ENCODE data around the gene PSMC3. TPM values are rescaled to one million over a fixed set of nuclear protein-coding genes. Genes with fewer than 3 reads are reported as not detected.

PSMC3 gene
- total RNA-seq, 2 experiments from 2014 or later = 111 to 112 TPM

DNA sequence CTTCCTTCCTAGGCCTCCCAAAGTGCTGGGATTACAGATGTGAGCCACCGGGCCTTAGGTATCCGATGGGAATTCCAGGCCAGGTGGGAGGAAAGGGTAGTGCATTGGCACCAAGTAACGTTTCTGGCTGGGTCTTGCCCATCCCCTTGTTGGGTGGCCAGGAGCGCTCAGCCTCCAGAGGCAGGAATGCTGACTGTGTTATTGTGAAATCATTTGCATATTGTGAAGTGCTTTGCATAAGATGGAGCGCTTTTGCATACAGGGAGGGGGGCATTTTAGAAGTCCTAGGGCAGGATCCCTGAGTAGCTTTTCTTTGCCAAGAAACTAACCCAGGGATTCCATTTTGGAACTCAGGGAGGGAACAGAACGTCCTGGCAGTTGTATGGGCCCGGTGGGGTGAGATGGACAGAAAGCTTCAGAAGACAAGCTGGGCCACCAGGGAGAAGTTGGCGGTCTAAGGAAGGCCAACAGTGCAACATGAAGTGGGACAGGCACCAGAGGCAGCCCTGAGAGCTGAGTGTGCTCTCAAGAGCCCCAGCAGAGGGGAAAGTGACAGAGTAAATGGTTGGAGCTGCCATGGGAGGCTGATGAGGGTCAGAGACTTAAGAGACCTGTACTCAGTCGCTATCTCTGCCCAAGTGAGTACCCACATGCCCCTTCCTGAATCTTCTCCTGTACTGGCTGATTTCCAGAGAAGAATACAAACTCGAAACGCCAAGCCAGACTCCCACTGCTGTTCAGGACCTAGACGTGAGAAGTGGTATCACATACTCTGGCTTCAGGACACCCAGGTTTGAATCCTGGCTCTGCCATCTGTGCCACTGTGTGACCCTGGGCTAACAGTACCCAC lies 19.1 kb downstream of the PSMC3 start:
- Mint-ChIP-seq H3K9me3 (no peaks in the 10 kb centered on the region), H3K36me3 (ENCODE audit: low read depth) (no peaks in the 10 kb centered on the region), H3K27me3 (no peaks in the 10 kb centered on the region), H3K27ac (peak overlapping the region; percentile 85), H3K4me3 (peak overlapping the region; percentile 88), H3K4me1 (peaks cover 21% of the 10 kb centered on the region)
- CTCF ChIA-PET = interaction anchor here (0.6 to 1.3 kb wide), 5 partner anchors 13 to 136 kb away, joined by 3 to 18 read pairs (median 4); no protein-coding TSS in a partner anchor
- POLR2A ChIA-PET = interaction anchor here (0.8 to 3.7 kb wide), 11 partner anchors 8 to 192 kb away, joined by 3 to 23 read pairs (median 4); partner anchors contain the start of genes ACP2, DDB2 and PSMC3
- DNase-seq = no peak

DNA sequence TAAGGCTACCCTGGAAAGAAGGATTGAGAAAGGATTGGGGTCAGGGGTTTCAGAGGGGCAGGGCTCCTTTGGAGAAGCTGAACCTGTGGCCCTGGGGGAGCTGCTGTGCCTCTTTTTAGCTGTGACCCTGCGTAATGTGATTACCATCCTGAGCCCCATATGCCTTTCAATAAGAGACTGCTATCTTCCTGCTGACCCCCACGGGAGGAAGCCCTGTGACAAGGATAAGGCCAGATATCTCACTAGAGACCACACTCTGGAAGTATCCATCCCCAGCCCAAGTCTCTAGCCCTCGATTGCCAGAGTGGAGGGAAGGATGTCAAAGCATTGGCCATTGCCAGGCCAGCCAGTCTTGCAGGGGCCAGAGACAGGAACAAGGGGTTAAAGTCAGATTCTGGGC lies 22.7 kb downstream of the PSMC3 start:
- Mint-ChIP-seq H3K36me3 (ENCODE audit: low read depth) (no peaks in the 10 kb centered on the region), H3K4me3 (no peak overlapping the region), H3K9me3 (no peaks in the 10 kb centered on the region), H3K27me3 (no peaks in the 10 kb centered on the region), H3K4me1 (peaks cover 25% of the 10 kb centered on the region), H3K27ac (no peak overlapping the region)
- POLR2A ChIA-PET = interaction anchor here (1.2 to 4.7 kb wide), 2 partner anchors 10 to 13 kb away, joined by 3 to 20 read pairs; no protein-coding TSS in a partner anchor
- no peak for DNase-seq
- CTCF ChIA-PET = interaction anchor here (1.5 to 9.5 kb wide), 3 partner anchors 8 to 30 kb away, joined by 3 to 63 read pairs (median 5); no protein-coding TSS in a partner anchor

DNA sequence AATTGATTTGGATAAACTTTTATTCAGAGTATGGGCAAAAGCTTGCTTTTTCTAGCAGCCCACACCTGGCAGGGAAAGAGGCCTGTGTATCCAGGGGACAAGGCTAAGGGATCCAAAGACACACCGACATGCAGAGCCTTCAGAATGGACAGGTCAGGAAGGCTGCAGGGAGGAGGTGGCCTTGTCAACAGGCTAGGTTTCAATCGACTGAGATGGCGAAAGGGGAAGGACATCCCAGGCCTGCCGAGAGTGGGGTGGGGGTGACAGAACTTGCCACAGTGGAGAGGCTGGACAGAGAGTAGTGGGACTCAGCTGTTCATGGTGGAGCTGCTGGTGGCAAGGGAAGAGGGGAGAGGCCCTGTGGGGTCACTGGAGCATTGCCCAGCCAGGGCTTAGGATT lies 23.1 kb downstream of the PSMC3 start:
- Mint-ChIP-seq H3K4me3 (no peak overlapping the region), H3K27ac (no peak overlapping the region), H3K36me3 (ENCODE audit: low read depth) (no peaks in the 10 kb centered on the region), H3K9me3 (no peaks in the 10 kb centered on the region), H3K4me1 (peaks cover 26% of the 10 kb centered on the region), H3K27me3 (no peaks in the 10 kb centered on the region)
- POLR2A ChIA-PET = interaction anchor here (1.2 to 4.7 kb wide), 2 partner anchors 10 to 13 kb away, joined by 3 to 20 read pairs; no protein-coding TSS in a partner anchor
- CTCF ChIA-PET = interaction anchor here (0.6 to 9.5 kb wide), 4 partner anchors 8 to 51 kb away, joined by 3 to 63 read pairs (median 4); no protein-coding TSS in a partner anchor
- DNase-seq = no peak

DNA sequence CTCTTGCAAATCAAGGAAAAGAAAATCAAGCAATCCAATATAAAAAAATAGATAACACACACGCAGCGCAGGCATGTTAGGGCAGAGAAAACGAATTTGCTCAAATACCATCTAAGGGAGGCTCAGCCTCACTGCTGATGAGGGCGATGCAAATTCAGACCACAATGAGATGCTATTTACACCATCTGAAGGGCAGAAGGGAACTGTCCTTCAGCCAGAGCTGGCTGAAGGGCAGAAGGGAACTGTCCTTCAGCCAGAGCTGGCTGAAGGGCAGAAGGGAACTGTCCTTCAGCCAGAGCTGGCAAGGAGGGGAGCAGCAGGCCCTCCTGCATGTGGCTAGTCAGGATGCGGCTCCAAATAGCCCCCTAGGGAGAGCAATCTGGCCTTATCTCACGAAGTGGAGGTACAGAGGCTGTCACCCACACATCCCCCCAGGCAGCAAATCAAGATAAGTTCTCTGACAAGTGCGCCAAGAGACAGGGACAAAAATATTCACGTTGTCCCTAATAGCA lies 25.4 kb downstream of the PSMC3 start:
- Mint-ChIP-seq H3K4me1 (peaks cover 16% of the 10 kb centered on the region), H3K27me3 (no peaks in the 10 kb centered on the region), H3K36me3 (ENCODE audit: low read depth) (no peaks in the 10 kb centered on the region), H3K27ac (no peak overlapping the region), H3K4me3 (peak overlapping the region; percentile 51), H3K9me3 (no peaks in the 10 kb centered on the region)
- CTCF ChIA-PET = interaction anchor here (1.1 to 9.5 kb wide), 2 partner anchors 12 to 27 kb away, joined by 4 to 63 read pairs; no protein-coding TSS in a partner anchor
- POLR2A ChIA-PET = interaction anchor here (0.8 to 2.1 kb wide), 4 partner anchors 9 to 186 kb away, joined by 3 to 6 read pairs (median 4); partner anchors contain the start of genes DDB2 and MADD
- DNase-seq = no peak

DNA sequence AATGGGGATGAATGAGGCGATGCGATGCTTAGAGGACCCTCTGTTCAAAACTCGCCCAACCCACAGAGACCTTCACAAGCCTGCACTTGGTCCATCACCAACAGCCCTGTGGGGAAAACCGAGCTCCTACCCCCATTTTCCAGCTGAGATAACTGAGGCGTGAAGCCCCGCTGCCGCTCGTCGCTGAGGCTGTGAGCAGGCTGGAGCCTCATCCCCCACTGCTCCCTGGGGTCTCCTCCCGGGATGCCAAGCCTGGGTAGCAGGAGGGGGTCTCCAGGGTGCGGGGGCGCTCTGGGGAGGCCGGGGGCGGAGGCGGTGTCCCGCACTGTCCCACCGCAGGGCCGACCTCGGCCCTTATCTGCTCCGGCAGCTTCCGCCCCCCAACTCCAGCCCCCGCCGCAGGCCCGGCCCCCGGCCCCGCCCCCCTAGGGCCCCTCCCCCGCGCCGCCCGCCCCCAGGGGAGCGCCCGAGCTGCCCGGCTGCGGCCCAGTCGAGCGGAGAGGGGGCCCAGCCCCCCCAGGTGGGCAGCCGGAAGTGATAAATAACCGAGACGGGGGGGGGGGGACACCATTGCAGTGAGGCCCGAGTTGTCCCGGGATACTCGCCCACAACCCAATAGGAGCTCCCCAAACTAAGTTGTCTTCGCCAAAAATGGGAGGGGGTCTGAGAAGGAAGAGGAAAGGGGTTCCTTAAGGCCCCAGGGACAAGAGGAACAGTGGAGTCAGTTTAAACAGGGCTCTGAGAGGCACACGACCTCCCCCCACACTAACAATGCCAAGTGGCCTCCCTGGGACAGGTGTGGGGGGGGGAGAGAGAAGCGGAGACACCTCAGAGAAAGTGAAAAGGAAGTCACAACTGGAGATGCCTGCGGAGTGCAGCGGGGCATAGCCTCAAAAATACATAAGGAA lies 26.1 kb downstream of the PSMC3 start:
- ChIA-PET CTCF (interaction anchor here (1.1 to 9.5 kb wide), 4 partner anchors 9 to 185 kb away, joined by 3 to 63 read pairs (median 5); partner anchors contain the start of genes DDB2 and SLC39A13), POLR2A (interaction anchor here (0.8 to 2.1 kb wide), 7 partner anchors 8 to 185 kb away, joined by 3 to 6 read pairs (median 4); partner anchors contain the start of genes DDB2, MADD and SLC39A13)
- H3K4me3 Mint-ChIP-seq = peak overlapping the region; percentile 63
- peak; percentile 44 for DNase-seq
- H3K27me3 Mint-ChIP-seq = no peaks in the 10 kb centered on the region
- H3K36me3 Mint-ChIP-seq (ENCODE audit: low read depth) = no peaks in the 10 kb centered on the region
- peaks cover 22% of the 10 kb centered on the region for H3K4me1 Mint-ChIP-seq
- no peak overlapping the region for H3K27ac Mint-ChIP-seq
- H3K9me3 Mint-ChIP-seq = no peaks in the 10 kb centered on the region

DNA sequence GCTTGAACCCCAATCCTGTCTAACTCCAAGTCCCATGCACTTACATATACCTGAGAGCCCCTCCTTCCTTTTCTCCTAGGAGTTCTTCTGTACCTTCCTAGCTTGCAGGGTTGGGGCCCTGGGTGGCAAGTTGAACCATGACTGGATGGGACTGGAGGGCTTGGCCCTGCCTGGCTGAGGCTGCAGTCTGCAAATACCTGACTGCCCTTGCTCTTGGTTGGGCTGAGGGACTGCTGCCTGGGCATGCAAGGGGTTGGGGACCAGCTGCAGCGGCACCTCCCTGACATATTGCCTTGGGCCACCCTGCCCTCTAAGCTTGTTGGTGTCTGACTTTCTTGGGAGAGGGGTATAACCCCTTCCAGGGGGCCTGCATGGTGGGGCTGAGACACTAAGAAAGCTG lies 27.7 kb downstream of the PSMC3 start:
- no peaks in the 10 kb centered on the region for H3K27me3 Mint-ChIP-seq
- ChIA-PET POLR2A (interaction anchor here (1.0 to 1.7 kb wide), 2 partner anchors 9 to 12 kb away, joined by 3 read pairs; no protein-coding TSS in a partner anchor), CTCF (interaction anchor here (0.5 to 9.5 kb wide), 6 partner anchors 11 to 36 kb away, joined by 3 to 63 read pairs (median 3); partner anchors contain the start of gene SLC39A13)
- H3K4me1 Mint-ChIP-seq = peaks cover 38% of the 10 kb centered on the region
- H3K36me3 Mint-ChIP-seq (ENCODE audit: low read depth) = no peaks in the 10 kb centered on the region
- H3K9me3 Mint-ChIP-seq = no peaks in the 10 kb centered on the region
- no peak overlapping the region for H3K4me3 Mint-ChIP-seq
- no peak overlapping the region for H3K27ac Mint-ChIP-seq
- DNase-seq = no peak

DNA sequence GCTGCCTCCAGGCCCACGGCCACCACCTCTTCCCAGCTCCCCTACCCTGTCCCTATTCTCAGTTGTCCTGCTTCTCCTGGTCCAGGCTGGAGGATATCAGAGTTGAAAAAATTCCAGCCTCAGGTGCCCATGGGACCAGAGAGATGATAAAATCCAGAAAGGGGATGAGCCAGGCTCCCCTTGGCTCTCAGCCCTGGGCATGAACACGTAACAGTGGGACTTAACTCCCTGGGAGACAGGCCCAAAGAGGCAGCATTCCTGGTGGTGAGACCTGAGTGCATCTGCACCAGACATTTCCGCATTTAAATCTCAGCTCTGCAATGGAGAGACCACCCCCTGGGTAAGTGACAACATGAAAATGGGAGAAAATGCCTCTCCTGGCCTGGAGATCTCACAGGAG lies 28.2 kb downstream of the PSMC3 start:
- H3K36me3 Mint-ChIP-seq (ENCODE audit: low read depth) = no peaks in the 10 kb centered on the region
- DNase-seq = no peak
- ChIA-PET CTCF (interaction anchor here (1.2 to 9.5 kb wide), 4 partner anchors 12 to 24 kb away, joined by 3 to 63 read pairs (median 4); partner anchors contain the start of gene SLC39A13), POLR2A (interaction anchor here (1.7 kb wide), 1 partner anchor 13 kb away, joined by 3 read pairs; no protein-coding TSS in a partner anchor)
- H3K27ac Mint-ChIP-seq = no peak overlapping the region
- H3K27me3 Mint-ChIP-seq = no peaks in the 10 kb centered on the region
- H3K9me3 Mint-ChIP-seq = no peaks in the 10 kb centered on the region
- H3K4me3 Mint-ChIP-seq = no peak overlapping the region
- peaks cover 41% of the 10 kb centered on the region for H3K4me1 Mint-ChIP-seq

DNA sequence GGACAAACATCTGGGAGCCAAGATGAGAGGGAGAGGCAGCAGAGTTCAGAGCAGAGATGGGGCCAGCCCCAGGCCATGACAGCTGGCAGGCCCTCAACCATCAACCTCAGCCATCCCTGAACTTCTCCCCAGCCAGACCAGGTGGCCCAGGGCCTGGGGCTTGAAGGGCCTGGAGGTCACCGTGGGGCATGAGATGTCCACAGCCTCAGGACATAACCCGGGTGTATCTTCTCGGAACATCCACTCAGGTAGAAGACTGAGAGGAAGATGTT lies 30.3 kb downstream of the PSMC3 start:
- H3K36me3 Mint-ChIP-seq (ENCODE audit: low read depth) = no peaks in the 10 kb centered on the region
- ChIA-PET CTCF (no interaction called here), POLR2A (interaction anchor here (3.3 kb wide), 1 partner anchor 23 kb away, joined by 13 read pairs; no protein-coding TSS in a partner anchor)
- DNase-seq = no peak
- no peaks in the 10 kb centered on the region for H3K9me3 Mint-ChIP-seq
- H3K27me3 Mint-ChIP-seq = no peaks in the 10 kb centered on the region
- H3K4me3 Mint-ChIP-seq = no peak overlapping the region
- H3K4me1 Mint-ChIP-seq = peaks cover 43% of the 10 kb centered on the region
- peak overlapping the region; percentile 87 for H3K27ac Mint-ChIP-seq

DNA sequence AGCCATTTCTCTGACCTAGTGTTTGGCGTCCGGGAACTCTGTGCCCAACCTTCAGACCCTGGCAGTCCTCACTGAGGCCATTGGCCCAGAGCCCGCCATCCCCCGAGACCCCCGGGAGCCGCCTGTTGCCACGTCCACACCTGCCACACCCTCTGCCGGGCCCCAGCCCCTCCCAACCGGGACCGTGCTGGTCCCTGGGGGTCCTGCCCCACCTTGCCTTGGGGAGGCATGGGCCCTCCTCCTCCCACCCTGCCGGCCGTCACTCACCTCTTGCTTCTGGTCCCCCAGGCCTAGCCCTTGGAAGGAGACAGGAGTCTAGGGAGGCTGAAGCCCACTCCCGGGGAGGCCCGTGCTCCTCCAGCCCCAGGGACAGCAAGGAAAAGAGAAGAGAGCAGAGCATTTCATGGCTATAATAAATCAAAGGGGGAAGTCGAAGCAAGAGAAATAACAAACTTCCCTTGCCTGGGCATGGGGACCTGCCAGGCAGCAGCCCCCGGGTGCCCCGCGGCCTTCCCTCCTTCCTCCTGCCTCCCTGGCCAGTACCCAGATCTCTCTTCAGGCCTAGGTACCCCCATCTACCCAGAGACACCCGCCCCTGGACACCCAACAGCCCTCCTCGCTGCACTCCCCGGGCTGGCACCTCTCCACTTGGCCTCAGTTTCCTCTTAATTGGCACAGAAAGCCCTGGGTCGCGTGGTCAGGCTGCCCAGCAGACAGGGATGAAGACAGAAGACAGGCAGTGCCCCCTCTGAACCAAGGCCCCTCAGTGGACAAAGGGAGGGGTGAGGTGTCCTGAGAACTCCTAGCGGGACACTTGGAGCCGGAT lies 30.8 kb downstream of the PSMC3 start:
- H3K4me3 Mint-ChIP-seq = no peak overlapping the region

DNA sequence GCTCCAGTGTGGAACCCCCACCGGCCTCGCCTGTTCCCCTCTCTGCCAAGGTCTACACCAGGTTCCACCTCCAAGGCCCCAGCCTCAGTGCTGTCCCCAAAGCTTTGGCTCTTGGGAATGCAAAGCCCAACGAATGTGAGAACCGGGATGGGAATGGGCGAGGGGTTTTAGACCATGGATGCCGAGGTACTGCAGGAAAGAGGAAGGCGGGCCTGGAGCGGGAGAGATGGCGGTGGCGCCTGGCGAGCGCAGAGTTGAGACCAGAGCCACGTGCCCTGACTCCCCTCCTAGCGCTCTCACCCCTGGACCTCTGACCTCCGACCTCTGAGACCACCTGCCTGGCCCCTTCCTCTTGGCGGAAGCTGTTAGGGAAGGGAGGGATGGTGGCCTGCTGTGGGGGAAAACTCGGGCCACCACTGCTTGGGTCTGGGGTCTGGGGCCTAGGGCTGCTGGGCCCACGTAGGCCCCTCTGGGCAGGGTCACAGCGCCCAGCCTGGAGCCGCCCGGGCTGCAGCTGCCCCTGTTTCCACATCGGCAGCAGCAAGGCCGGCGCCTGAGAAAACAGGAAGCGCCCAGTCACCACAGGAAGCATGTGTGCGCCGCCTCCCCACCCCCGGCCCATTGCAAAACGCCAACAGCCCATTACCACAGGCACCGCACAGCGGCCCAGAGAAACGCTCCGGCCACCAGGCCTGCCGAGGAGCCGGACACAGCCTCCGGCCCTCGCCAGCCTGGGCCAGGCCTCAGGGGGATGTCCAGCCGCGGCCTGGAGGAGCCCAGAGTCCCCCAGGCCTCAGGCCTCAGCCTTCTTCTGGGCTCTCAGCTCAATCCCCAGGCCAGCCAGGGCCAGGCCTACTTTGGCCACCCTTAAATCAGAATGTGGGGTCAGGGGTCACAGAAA lies 31.7 kb downstream of the PSMC3 start:
- Mint-ChIP-seq H3K4me1 (peaks cover 45% of the 10 kb centered on the region), H3K4me3 (peak overlapping the region; percentile 37), H3K27me3 (no peaks in the 10 kb centered on the region), H3K36me3 (ENCODE audit: low read depth) (no peaks in the 10 kb centered on the region), H3K27ac (peak overlapping the region; percentile 87), H3K9me3 (no peaks in the 10 kb centered on the region)
- ChIA-PET CTCF (interaction anchor here (0.8 to 4.4 kb wide), 3 partner anchors 13 to 20 kb away, joined by 3 to 24 read pairs (median 11); no protein-coding TSS in a partner anchor), POLR2A (interaction anchor here (1.6 to 3.9 kb wide), 6 partner anchors 9 to 180 kb away, joined by 5 to 23 read pairs (median 12); partner anchors contain the start of genes DDB2, PSMC3 and SLC39A13)
- DNase-seq = peak; percentile 72

More for the DNA sequence above, 30.8 kb downstream of the PSMC3 start:
- peak overlapping the region; percentile 87 for H3K27ac Mint-ChIP-seq
- peaks cover 42% of the 10 kb centered on the region for H3K4me1 Mint-ChIP-seq
- no peaks in the 10 kb centered on the region for H3K9me3 Mint-ChIP-seq
- no peaks in the 10 kb centered on the region for H3K27me3 Mint-ChIP-seq
- DNase-seq = no peak
- ChIA-PET CTCF (interaction anchor here (4.4 kb wide), 1 partner anchor 21 kb away, joined by 24 read pairs; no protein-coding TSS in a partner anchor), POLR2A (interaction anchor here (1.6 to 3.9 kb wide), 6 partner anchors 8 to 181 kb away, joined by 5 to 23 read pairs (median 12); partner anchors contain the start of genes DDB2, PSMC3 and SLC39A13)
- H3K36me3 Mint-ChIP-seq (ENCODE audit: low read depth) = no peaks in the 10 kb centered on the region

Data from activated CD4-positive, alpha-beta memory T cell treated with anti-CD3 and anti-CD28 coated beads, Interleukin-2, amount 10 ng/mL, durations not matched to agents 7 days and 5 days (primary cell).